HG02943 (cell line): ENCODE results near the gene TRHDE.

Source experiments
- ATAC-seq: cut with Tn5 transposase; IDR thresholded peaks from one replicate; pipeline ENCODE4 v1.9.1; 2021; ENCODE audit warnings: mild to moderate bottlenecking, low read depth, moderate library complexity; ENCODE audit not compliant: unreplicated experiment

The TRHDE gene

GRCh38 chr12:72272731-72273498 lies 745 bp downstream of the TRHDE start:
- no peak for ATAC-seq

GRCh38 chr12:72273499-72273837 lies 1.3 kb downstream of the TRHDE start:
- ATAC-seq: no peak

GRCh38 chr12:72273851-72274351 lies 1.7 kb downstream of the TRHDE start:
- ATAC-seq: no peak

GRCh38 chr12:72274931-72275330 lies 2.8 kb downstream of the TRHDE start:
- ATAC-seq: no peak

- ATAC-seq: no peak
Observed at GRCh38 chr12:72275526-72275925, 3.4 kb downstream of the TRHDE start.

- no peak for ATAC-seq
Observed at GRCh38 chr12:72276181-72276805, 4.1 kb downstream of the TRHDE start.

DNA sequence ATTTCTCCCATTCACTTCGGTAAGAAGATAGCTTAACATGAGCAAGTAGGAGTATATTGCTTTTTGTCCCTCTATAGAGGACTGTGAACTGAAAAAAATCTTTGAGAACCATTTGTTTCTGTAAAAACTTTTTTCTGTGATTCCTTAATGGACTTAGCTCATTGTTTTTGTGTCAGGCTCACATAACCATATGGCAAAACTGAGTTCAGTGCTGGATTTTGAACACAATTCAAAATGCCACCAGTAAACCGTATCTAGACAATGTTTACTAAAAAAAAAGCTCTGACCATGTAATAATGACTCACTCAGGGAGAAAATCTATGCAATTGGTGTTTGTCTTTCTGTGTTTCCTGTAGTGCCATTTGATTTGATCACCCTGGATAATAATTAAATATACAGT lies 5.2 kb downstream of the TRHDE start:
- ATAC-seq: no peak

DNA sequence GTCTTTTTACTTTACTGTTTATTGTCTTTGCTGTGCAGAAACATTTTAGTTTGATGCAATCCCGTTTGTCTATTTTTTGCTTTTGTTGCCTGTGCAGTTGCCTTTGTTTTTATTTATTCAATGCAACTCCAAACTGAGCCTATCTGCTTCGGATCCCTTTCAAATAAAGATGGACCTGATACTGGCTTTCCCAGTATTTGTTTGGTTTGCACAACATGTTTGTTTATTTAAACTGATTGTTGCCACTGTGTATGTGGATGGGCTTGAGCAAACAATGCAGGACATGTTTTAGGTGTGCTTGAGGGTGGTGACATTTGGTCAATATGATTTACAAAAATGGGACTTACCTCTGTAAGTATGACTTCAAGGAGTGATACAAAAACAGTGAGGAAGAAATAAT lies 6.7 kb downstream of the TRHDE start:
- no peak for ATAC-seq

GRCh38 chr12:72281126-72281525 lies 9.0 kb downstream of the TRHDE start:
- no peak for ATAC-seq

DNA sequence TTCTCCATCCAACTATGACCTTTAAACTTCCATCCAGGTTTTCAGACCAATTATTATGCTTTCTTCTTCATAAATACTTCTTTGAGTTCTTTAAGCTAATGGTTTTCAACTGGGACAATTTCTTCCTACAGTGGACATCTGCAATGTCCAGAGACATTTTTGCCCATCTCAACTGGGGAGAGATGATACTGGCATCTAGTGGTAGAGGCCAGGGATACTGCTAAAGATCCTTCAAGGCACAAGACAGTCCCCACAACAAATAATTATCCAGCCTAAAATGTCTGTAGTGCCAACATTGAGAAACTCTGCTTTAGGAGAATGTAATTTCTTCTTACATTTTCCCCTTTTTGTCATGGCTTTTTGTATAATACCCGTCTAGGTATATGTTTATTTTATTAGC lies 10.6 kb downstream of the TRHDE start:
- no peak for ATAC-seq

GRCh38 chr12:72285861-72286260 lies 13.7 kb downstream of the TRHDE start:
- ATAC-seq: no peak

DNA sequence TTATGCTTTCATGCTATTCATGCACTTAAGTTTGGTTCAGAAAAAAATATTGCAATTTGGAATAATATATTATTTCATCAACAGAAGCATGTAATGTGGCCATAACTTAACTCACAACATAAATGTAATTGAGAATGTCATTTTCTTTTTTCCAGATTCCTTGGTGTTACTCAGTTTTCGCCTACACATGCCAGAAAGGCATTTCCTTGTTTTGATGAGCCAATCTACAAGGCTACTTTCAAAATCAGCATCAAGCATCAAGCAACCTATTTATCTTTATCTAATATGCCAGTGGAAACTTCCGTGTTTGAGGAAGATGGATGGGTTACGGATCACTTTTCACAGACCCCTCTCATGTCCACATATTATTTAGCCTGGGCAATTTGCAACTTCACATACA lies 14.4 kb downstream of the TRHDE start:
- ATAC-seq: no peak

- no peak for ATAC-seq
Observed at GRCh38 chr12:72288436-72288835, 16.3 kb downstream of the TRHDE start.

GRCh38 chr12:72288911-72289310 lies 16.7 kb downstream of the TRHDE start:
- no peak for ATAC-seq

- no peak for ATAC-seq
Observed at GRCh38 chr12:72289633-72290032, 17.5 kb downstream of the TRHDE start.

DNA sequence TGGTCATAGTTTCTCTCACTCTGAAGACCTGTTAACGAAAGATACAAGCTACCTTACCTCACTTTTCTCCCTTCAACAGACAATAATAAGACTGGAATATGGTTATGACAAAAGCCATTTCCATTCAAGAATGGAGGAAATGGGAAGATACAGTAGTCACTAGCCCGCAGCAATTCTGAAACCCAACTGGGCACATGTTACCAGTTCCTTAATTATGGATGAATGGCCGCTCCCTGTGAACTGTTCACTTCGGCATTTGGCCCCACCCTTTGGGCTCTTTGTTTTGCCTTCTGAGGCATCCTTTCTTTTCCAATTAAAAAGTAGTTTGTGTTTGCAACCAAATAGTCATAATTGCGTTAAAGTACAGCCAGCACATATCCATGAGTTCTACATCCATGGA lies 19.0 kb downstream of the TRHDE start:
- ATAC-seq: no peak

GRCh38 chr12:72293701-72294100 lies 21.5 kb downstream of the TRHDE start:
- no peak for ATAC-seq

DNA sequence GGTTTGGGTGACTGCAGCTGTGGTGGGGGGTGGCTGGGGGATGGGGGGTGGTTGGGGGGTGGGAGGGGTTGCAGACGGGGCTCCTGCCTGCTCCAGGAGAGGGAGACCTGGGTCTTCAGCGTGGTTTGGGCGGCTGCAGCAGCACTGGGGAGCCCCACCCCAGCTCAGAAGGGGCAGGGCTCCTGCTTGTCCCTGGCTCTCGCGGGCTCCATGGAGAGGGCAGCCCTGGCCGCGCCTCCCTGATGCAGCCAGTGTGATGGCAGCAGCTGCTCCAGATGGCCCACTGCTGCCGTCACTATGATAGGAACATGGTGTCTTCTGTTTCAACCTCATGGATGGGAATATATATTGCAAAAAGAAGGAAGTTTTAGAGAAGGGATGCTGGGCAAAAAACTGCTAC lies 22.9 kb downstream of the TRHDE start:
- ATAC-seq: no peak

DNA sequence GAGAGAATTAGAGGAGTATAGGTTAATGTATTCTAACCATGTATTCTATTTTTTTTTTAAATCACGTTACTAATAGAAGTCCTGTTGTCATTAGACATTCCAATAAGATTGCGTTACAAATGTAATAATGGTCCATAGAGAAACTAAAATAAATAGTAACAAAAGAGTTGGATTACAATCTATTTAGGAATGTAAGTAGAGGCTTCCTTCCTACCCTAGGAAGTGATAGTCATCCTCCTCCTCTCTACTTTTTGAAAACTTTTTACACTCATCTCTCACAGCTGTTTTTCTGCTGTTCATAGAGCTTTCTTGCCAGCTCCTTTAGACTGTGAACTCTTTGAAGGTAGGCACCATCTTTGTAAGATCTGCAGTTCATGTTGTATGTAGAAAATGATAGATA lies 23.6 kb downstream of the TRHDE start:
- no peak for ATAC-seq

DNA sequence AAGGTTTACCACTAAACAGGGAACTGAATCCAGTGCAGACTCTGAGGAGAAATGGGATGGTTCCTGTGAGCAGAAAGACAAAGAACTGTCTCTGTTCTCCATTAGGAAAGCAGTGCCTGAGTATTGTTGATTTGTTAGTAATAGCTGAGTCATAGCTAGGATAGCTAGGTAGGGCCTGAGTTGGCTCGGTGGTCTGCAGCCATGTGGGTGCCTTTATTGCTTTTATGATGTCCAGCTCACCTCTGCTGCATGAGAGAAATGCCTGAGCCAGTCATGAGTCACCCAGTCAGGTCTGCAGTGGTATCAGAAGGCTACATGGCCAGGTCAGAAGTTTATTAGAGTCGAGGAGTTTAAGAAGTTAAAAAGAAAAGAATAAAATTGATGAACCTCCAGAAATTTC lies 24.2 kb downstream of the TRHDE start:
- no peak for ATAC-seq

GRCh38 chr12:72297666-72298065 lies 25.5 kb downstream of the TRHDE start:
- no peak for ATAC-seq

GRCh38 chr12:72300728-72301127 lies 28.6 kb downstream of the TRHDE start:
- ATAC-seq: no peak
